ENCODE data around the gene PELI2.

DNA sequence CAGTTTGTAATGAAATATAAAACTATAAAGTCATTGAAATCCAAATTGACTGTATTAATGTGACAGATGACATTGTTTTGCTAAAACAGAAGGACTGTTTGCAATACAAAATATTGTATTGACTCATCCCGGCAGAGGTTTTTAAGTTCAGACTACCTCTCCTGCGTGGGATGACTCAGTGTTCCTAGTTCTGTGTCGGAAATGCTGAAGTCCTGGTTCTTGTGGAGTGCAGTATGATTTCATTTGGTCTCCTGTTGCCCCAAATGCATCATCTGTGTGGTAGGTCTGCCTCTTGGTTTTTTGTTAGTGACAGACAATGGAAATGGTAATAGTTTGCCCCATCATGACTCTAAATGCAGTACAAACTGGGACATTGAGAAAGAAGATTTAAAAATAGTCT is 27.8 kb downstream of the PELI2 start:
- no peak for TF ChIP-seq CTCF (IDR thresholded peaks at IDR 0.05)
- TF ChIP-seq POLR2A (IDR thresholded peaks at IDR 0.05): no peak
- TF ChIP-seq POLR2AphosphoS5 (IDR thresholded peaks at IDR 0.05): no peak

Data from prostate gland (tissue), 2 donors.